B cell (primary cell): ENCODE data around the gene LCE2B.
"Not testable (repeated sequence)": the region's sequence is repeated elsewhere in the genome, so short reads cannot be mapped to it uniquely, and the experiment has no call there.

Source experiments
- CTCF ChIP-seq: fragments of 200-600 bp; IDR thresholded peaks from one replicate; pipeline ENCODE4 v1.8.0; 2022; ENCODE audit warnings: antibody characterized with exemption, mild to moderate bottlenecking
- EZH2 ChIP-seq: IDR thresholded peaks from 2 replicates; pipeline ENCODE4 v1.6.1; 2012; ENCODE audit warnings: borderline replicate concordance, low read depth, mild to moderate bottlenecking, moderate library complexity, low read length; ENCODE audit not compliant: insufficient read depth, poor library complexity, severe bottlenecking

- TF ChIP-seq CTCF, EZH2: not testable (repeated sequence)
Measured at GRCh38 chr1:152674983-152675382, 10.9 kb upstream of the LCE2B start, which contains the start of gene LCE2C.
